T-helper 1 cell treated with Interleukin-12 subunit alpha and Interleukin-12 subunit beta and Interleukin-4 antibody, amounts not matched to agents 30 ng/mL and 1 ng/mL, for 36 hours (primary cell): ENCODE data around the gene HAUS7. TPM values are rescaled to one million over a fixed set of nuclear protein-coding genes. Genes with fewer than 3 reads are reported as not detected.

ENCODE experiments used
- intact Hi-C: fragments of 100-400 bp; cut with micrococcal nuclease; formaldehyde crosslinking; loops from one replicate; pipeline ENCODE4 v1.15.1; 2024
- total RNA-seq: library from RNA; stranded (reverse); gene quantifications from 2 replicates; pipeline ENCODE4 v1.2.3, GENCODE V29; 2022

The HAUS7 gene
- total RNA-seq, 1 donor from 2014 or later: 41.9 TPM

GRCh38 chrX:153499876-153500275 is 29.5 kb upstream of the HAUS7 start:
- intact Hi-C loops: no loop called here

DNA sequence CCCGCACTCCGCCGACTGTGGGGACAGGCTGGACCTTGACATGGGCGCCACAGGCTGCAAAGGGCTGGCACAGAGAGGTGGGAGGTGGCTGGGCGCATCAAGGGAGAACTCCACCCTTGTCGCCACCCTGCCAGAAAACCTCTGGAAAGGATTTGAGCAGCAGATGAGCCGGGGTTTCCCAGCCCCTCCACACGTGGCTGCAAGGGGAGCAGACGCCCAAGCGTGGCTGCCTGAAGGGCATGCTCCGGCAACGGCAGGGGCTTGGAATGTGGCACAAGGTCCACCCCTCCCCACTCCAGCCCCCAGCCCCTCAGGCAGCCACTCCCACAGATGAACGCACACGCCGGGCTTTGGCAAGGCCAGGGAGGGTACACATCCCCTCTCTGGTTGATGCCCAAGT is 29.0 kb upstream of the HAUS7 start:
- intact Hi-C loops: no loop called here

DNA sequence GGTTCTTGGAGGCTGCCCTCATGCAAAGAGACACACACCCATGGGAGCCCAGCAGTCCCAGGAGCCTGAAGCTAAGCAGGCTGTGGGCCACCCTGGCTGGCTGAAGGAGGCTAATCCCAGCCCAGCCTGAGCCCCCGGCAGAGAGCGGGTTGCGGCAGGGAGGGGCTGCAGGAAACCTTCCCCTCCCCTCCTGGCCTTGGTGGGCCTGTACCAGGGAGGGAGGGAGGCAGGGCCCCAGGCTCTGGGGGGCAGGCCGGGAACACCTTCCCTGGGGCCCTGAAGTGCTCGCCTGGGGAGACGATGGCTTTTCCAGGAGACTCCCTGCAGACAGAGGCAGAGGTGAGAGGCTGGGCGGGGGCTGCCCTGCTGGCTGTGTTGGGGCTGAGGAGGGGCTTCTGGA is 28.1 kb upstream of the HAUS7 start:
- intact Hi-C loops: no loop called here

DNA sequence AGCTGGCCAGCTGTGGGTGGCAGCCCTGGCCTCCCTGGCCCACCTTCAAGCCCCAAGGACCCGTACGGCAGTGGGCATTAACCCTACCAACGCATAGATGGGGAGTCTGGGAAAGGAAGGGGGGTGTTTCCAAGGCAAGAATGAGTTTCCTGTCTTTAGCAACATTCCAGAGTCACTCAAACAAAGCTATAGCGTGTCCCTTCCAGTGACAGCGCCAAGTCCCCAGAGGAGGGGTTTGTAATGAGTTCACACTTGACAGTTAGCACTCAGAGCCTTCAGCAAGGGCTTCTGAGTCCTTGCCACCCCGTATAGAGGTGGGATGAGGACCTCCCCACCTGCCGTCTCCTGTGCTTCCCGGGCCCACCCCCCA is 26.2 kb upstream of the HAUS7 start:
- intact Hi-C loops: no loop called here

DNA sequence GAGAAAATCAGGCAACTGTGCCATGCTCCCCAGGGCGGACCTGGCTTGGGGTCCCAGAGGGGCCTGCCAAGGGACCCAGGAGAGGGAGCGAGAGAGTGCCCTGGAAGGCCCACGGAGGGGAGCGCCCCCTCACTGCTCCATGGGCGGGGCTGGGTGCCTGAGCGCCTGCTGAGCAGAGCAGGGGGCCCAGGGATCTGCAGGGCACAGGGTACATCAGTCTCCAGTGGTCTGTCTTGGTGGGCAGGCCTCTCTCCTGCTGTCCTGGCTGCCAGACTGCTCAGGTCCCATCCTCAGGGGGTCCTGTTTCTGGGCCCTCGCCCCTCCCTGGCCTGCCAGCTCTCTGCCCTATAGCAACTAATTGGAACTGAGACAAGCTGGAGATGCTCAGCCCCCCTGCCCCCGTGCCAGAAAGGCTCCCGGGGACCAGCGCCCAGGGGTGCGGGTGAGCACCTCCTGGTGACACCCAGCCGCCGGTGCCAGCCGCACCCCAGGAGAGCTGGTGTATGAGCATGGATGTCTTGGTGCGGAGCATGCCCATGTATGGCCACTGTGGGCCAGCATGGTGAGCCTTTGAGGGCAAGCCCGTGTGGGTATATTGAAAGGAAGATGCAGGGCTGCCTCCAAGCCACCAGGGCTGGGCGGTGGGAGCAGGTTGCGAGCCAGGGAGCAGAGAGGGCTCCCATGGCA is 25.7 kb upstream of the HAUS7 start:
- intact Hi-C loops: no loop called here

GRCh38 chrX:153495362-153495751 is 25.0 kb upstream of the HAUS7 start:
- intact Hi-C loops: no loop called here

DNA sequence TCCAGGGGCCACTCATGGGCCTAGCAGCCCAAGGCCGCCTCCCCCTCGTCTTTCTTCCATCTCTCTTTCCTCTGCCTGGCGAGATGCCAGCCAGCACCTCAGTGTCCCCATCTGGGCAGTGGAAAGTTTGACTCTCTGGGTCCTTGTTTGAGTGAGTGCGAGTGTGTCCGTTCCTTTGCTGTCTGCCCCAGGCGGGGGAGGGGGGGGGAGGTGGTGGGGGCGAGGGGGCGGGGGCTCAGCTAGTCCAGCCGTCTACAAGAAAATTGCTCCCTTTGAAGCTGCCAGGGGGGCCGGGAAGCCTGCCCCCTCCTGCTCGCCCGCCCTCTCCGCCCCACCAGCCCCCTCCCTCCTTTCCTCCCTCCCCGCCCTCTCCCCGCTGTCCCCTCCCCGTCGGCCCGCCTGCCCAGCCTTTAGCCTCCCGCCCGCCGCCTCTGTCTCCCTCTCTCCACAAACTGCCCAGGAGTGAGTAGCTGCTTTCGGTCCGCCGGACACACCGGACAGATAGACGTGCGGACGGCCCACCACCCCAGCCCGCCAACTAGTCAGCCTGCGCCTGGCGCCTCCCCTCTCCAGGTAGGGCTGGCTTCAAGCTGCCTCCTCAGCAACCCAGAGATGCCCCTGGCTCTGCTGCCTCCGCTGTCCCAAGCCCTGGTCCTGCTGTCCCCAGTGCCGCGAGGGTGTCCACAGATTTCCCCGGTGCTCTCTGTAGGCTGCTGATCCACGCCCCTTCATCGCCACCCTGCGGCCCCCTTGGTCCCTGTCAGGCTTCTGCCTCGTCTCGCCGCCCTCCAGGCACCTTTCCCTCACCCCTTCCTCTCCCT is 24.4 kb upstream of the HAUS7 start, which contains the start of gene BGN:
TSS of gene BGN (plus strand) at position 440 of the 821 bp plus-strand sequence. CDS start 9,652 bp downstream, outside the sequence.
- intact Hi-C loops: no loop called here

DNA sequence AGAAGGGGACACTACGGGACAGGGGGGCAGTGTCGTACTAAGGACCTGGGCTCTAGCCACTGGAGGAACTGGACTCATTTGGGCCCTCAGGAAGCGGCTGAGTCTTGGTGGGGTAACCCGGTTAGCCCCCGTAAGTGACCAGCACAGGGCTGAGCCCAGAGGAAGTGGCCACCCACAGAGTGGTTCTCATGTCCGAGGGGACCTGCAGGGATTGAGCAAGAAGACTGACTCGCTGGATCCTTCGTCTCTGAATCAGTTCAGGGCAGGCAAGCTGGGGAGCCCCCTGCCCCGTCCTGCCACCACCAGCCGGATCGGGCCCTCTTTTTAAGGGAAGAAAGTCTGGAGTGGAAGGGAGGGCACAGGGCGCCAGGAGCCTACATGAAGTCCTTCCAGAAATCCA is 23.7 kb upstream of the HAUS7 start:
- intact Hi-C loops: no loop called here

DNA sequence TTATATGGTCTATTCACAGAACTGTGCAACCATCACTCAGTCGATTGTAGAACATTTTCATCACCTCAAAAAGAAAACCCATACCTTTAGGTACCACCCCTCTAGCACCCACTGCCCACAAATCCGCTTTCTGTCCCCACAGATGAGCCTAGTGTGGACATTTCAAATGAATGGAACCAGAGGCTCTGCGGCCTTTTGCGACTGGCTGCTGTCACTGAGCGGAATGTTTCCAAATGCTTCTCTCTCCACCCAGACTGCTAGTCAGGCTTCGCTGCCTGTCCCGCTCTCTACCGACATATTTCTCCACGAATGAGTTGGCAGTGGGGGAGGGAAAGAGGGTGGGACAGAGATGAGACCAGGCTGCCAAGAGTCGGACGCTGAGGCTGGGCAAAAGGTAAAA is 22.7 kb upstream of the HAUS7 start:
- intact Hi-C loops: no loop called here

DNA sequence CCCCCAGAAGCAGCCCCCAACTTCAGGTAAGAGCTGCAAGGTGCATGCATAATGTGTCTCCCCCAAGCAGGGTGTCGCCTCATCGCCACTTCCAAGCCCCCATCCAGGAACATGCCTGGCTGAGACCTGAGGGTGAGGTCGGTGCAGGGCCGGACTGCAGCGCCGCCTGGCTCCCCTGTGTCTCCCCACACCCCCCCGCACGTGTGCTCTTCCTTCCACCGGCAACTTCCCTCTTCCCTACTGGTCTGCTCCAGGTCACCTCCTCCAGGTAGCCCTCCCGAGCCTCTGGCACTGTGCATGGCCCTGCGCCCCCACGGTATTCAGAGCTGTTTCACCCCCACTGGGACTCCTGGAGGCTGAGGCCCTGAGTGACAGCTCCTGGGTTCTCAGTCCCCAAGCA is 22.2 kb upstream of the HAUS7 start:
- intact Hi-C loops: no loop called here

DNA sequence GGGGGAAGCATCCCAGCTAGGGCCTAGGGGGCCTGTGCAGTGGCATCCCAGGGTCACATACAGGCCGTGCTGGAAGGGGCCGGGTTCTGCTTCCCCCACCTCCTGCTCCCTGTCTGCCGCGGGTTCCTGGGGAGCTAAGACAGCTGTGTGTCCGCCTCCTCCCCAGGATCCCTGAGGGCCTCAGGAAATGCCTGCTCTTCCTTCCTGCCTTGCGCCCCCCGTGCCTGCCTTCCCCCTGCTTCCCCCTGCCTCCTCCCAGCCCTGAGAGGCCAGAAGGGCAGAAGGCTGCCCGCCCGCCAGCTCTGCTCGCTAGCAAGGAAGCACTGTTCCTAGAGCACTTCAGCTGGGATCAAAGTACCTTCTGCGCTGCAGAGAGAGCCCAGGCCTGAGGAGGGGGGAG is 21.5 kb upstream of the HAUS7 start:
- intact Hi-C loops: no loop called here

DNA sequence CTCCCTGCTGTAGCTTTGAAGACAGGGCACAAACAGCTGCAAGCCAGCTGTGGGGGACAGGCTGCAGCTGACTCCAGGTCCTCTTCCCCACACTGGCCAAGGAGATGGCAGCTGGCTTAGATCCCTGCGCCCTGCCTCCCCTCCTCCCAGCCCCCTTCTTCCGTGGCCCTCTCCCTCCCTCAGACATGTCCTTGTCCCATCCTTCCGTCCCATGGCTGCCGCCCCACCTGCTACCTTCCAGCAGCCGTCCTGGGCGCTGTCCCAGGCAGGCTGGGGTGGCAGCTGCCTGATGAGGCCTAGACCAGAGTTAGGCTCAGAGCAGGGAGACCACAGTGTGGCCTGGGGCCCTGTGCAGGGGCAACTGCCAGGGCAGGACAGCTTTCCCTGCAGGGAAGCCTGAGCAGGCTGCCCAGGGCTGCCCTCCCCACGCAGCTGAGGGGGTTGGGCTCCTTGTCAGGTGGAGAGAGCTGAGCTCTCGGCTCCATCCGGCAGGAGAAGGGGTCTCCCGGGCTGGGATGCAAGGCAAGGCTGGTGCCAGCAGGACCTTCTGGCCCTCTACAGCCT is 21.1 kb upstream of the HAUS7 start:
- intact Hi-C loops: no loop called here

GRCh38 chrX:153490217-153490930 is 20.0 kb upstream of the HAUS7 start:
- intact Hi-C loops: no loop called here

- intact Hi-C loops: no loop called here
Observed at GRCh38 chrX:153488231-153488914, 18.0 kb upstream of the HAUS7 start.

GRCh38 chrX:153487590-153488071 is 17.3 kb upstream of the HAUS7 start:
- intact Hi-C loops: no loop called here

DNA sequence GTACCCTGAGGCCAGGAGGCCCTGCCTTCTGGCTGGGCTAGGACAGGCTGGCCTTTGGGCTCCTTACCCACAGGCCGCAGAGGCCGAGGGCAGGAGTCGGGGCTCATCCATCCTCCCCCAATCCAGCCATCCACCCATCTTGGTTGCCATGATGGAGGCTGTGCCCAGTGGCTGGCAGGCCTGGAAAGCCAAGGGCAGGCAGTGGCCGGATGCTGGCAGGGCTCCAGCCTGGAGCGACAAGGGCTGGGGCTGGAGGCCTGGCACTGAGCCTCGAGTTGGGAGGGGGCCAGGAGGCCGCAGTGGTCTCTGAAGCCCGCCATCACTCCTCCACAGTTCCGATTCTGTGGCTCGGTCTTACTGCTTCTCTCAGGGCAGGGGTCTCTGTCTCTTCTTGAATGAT is 15.8 kb upstream of the HAUS7 start:
- intact Hi-C loops: no loop called here

GRCh38 chrX:153485396-153486080 is 15.2 kb upstream of the HAUS7 start:
- intact Hi-C loops: no loop called here

- intact Hi-C loops: no loop called here
Observed at GRCh38 chrX:153482376-153483015, 12.1 kb upstream of the HAUS7 start.

DNA sequence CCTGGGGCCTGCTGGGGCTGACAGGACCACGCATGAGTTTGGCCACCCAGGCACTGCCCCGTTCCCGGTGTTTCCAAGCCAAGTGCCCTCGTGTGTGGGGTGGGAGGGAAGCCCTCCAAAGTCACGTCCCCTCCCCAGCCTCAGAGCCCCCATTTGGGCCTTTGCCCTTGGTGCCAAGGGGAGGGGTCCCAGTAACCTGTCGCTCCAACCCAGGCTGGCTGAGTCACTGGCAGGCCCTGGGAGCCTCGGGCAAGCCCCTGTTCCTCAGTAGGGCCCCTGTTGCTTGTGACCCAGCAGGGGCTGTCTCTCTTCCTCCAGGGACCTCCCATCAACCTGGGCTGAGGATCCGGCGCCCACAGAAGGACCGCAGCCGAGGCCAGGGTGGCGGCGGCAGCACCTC is 10.7 kb upstream of the HAUS7 start:
- intact Hi-C loops: no loop called here

GRCh38 chrX:153478746-153479145 is 8.4 kb upstream of the HAUS7 start:
- intact Hi-C loops: loop anchor here (10.0 kb wide), 1 partner anchor 186 kb away; no protein-coding TSS in a partner anchor
